Lower leg skin (tissue), 3 donors: ENCODE measurements around the gene BZW2.

ENCODE experiments used
- CTCF ChIP-seq, 3 donors: fragments of 450-650 bp; IDR thresholded peaks; one replicate each; pipeline ENCODE4 v1.5.1; 2016; ENCODE audit warnings: antibody characterized with exemption in 3 of 3, mild to moderate bottlenecking in 3 of 3, moderate library complexity in 2 of 3
- POLR2A ChIP-seq, 2 donors: fragments of 450-650 bp; IDR thresholded peaks; one replicate each; pipeline ENCODE4 v1.6.1; 2016 to 2017; ENCODE audit warnings: antibody characterized with exemption in 2 of 2, mild to moderate bottlenecking in 1 of 2, moderate library complexity in 1 of 2

DNA sequence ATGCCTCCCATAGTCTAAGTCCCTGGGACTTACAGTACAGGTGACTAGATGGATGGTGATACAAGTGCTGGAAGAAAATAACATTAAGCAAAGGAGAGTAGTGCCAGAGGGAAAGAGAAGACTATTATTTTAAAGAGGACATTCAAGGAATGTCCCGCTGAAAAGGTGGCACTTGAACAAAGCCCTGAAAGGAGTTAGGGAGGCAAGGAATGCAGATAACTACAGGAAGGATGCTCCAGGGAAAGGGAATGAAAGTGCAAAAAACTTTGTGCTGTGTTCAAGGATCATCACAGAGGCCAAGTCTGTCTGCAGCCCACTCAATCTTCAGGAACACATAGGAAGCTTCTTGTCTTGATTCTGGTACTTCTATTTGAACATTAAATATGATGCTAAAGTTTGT is 15.3 kb upstream of the BZW2 start:
- TF ChIP-seq CTCF (IDR thresholded peaks at IDR 0.05) (no peak), POLR2A (IDR thresholded peaks at IDR 0.05) (no peak)
